G401.6 (cell line): Measurements from ENCODE around the gene SHROOM1.
"Not testable (repeated sequence)": the region's sequence is repeated elsewhere in the genome, so short reads cannot be mapped to it uniquely, and the experiment has no call there.

ENCODE experiments used
- FAIRE-seq: peaks from 2 replicates; lab custom pipeline; 2012; peaks lifted over from hg19 to GRCh38; lab: Jason Lieb, UNC

SHROOM1 gene

GRCh38 chr5:132807163-132807838 is 23.1 kb downstream of the SHROOM1 start:
- no peak for FAIRE-seq

GRCh38 chr5:132806804-132807162 is 23.7 kb downstream of the SHROOM1 start:
- FAIRE-seq: not testable (repeated sequence)

GRCh38 chr5:132805872-132806271 is 24.6 kb downstream of the SHROOM1 start:
- FAIRE-seq: not testable (repeated sequence)

- FAIRE-seq: not testable (repeated sequence)
These were observed 26.2 kb downstream of the SHROOM1 start for GRCh38 chr5:132804219-132804618.

- FAIRE-seq: not testable (repeated sequence)
These were observed 27.8 kb downstream of the SHROOM1 start for GRCh38 chr5:132802685-132803066.

- no peak for FAIRE-seq
These were observed 28.3 kb downstream of the SHROOM1 start for GRCh38 chr5:132802044-132802684.

GRCh38 chr5:132800545-132800944 is 29.9 kb downstream of the SHROOM1 start:
- FAIRE-seq: no peak

GRCh38 chr5:132799392-132799791 is 31.1 kb downstream of the SHROOM1 start:
- no peak for FAIRE-seq

GRCh38 chr5:132797651-132798050 is 32.8 kb downstream of the SHROOM1 start:
- no peak for FAIRE-seq

GRCh38 chr5:132791026-132791425 is 39.4 kb downstream of the SHROOM1 start:
- FAIRE-seq: no peak

GRCh38 chr5:132790201-132790865 is 40.1 kb downstream of the SHROOM1 start:
- no peak for FAIRE-seq

- no peak for FAIRE-seq
These were observed 41.2 kb downstream of the SHROOM1 start for GRCh38 chr5:132788990-132789886.

- FAIRE-seq: no peak
These were observed 41.9 kb downstream of the SHROOM1 start for GRCh38 chr5:132788508-132788907.

GRCh38 chr5:132787076-132787475 is 43.4 kb downstream of the SHROOM1 start:
- FAIRE-seq: no peak

GRCh38 chr5:132785864-132786263 is 44.6 kb downstream of the SHROOM1 start:
- no peak for FAIRE-seq

- FAIRE-seq: no peak
These were observed 45.1 kb downstream of the SHROOM1 start for GRCh38 chr5:132785365-132785764.

GRCh38 chr5:132782101-132782500 is 48.3 kb downstream of the SHROOM1 start:
- no peak for FAIRE-seq

- FAIRE-seq: no peak
These were observed 49.4 kb downstream of the SHROOM1 start for GRCh38 chr5:132781029-132781428.

- no peak for FAIRE-seq
These were observed 49.9 kb downstream of the SHROOM1 start for GRCh38 chr5:132780577-132780976.

GRCh38 chr5:132779961-132780360 is 50.5 kb downstream of the SHROOM1 start:
- no peak for FAIRE-seq

- no peak for FAIRE-seq
These were observed 51.6 kb downstream of the SHROOM1 start for GRCh38 chr5:132778856-132779255.

GRCh38 chr5:132778129-132778528 is 52.3 kb downstream of the SHROOM1 start:
- FAIRE-seq: no peak
